Colonic mucosa (tissue), 4 donors: Measurements from ENCODE around the gene HSPB1. TPM values are rescaled to one million over a fixed set of nuclear protein-coding genes. Genes with fewer than 3 reads are reported as not detected.

Experiments used
- DNase-seq: peaks from one replicate; pipeline ENCODE4 v3.0.0-alpha.2; 2020
- H3K27ac ChIP-seq: fragments of 200-600 bp; one replicate; pipeline ENCODE4 v1.8.0; 2021
- H3K27me3 ChIP-seq: fragments of 200-600 bp; one replicate; pipeline ENCODE4 v1.8.0; 2021
- H3K36me3 ChIP-seq: fragments of 200-600 bp; one replicate; pipeline ENCODE4 v1.8.0; 2021
- H3K4me1 ChIP-seq: fragments of 200-600 bp; one replicate; pipeline ENCODE4 v1.8.0; 2021; ENCODE audit warnings: mild to moderate bottlenecking
- H3K4me3 ChIP-seq: fragments of 200-600 bp; one replicate; pipeline ENCODE4 v1.8.0; 2021
- H3K9ac ChIP-seq, 2 donors: one replicate each; pipeline ENCODE4 v1.7.0; 2013; ENCODE audit warnings: control low read depth in 2 of 2, low read depth in 2 of 2, low read length in 2 of 2
- H3K9me3 ChIP-seq: fragments of 200-600 bp; one replicate; pipeline ENCODE4 v1.8.0; 2021
- CTCF ChIP-seq: fragments of 200-600 bp; IDR thresholded peaks from one replicate; pipeline ENCODE4 v1.8.0; 2022; ENCODE audit warnings: antibody characterized with exemption, mild to moderate bottlenecking
- intact Hi-C: fragments of 100-400 bp; cut with DNase I; formaldehyde crosslinking; loops from one replicate; pipeline ENCODE4 v1.14.1; 2022
- total RNA-seq, 2 donors: library from RNA; stranded (reverse); fragmentation: NEBNext Ultra II Directional in 1 of 2; extraction: Animal tissue kit (Norgen Biotek cat#: 25700) in 1 of 2; gene quantifications; one replicate each; pipeline ENCODE4 v1.2.1, GENCODE V29; 2021
- donor health status: healthy.
- donor health status: DM: no; HTN: no; CAD: no.
- donor health status: DM: no; HTN: no; CAD: no.

The HSPB1 gene
- total RNA-seq, 2 donors from 2014 or later, result 539 to 844 TPM

- peak; percentile 97 for DNase-seq
- Histone ChIP-seq H3K9me3 (no peaks in the 10 kb centered on the region), H3K27me3 (no peaks in the 10 kb centered on the region), H3K4me1 (no peaks in the 10 kb centered on the region), H3K9ac (peak overlapping the region; percentile 86 to 88), H3K27ac (peak overlapping the region; percentile 99), H3K4me3 (peak overlapping the region; percentile 78), H3K36me3 (no peaks in the 10 kb centered on the region)
- intact Hi-C loops, result loop anchor here (2.0 kb wide), 1 partner anchor 41 kb away; the partner anchor contains the start of gene YWHAG
- no peak for TF ChIP-seq CTCF
Observed at GRCh38 chr7:76317782-76318487, 15.5 kb downstream of the HSPB1 start.

- Histone ChIP-seq H3K27ac (peak overlapping the region; percentile 99), H3K4me3 (peak overlapping the region; percentile 78), H3K9ac (peak overlapping the region; percentile 86 to 88), H3K9me3 (no peaks in the 10 kb centered on the region), H3K4me1 (no peaks in the 10 kb centered on the region), H3K27me3 (no peaks in the 10 kb centered on the region), H3K36me3 (no peaks in the 10 kb centered on the region)
- peak; percentile 26 for TF ChIP-seq CTCF
- intact Hi-C loops, result loop anchor here (2.0 kb wide), 1 partner anchor 40 kb away; the partner anchor contains the start of gene YWHAG
- DNase-seq, result peak; percentile 89
Observed at GRCh38 chr7:76318488-76319353, 16.2 kb downstream of the HSPB1 start.

GRCh38 chr7:76325092-76325491 is 22.6 kb downstream of the HSPB1 start:
- Histone ChIP-seq H3K36me3 (no peaks in the 10 kb centered on the region), H3K4me3 (no peak overlapping the region), H3K27ac (no peak overlapping the region), H3K9me3 (no peaks in the 10 kb centered on the region), H3K4me1 (no peaks in the 10 kb centered on the region), H3K9ac (no peak overlapping the region), H3K27me3 (no peaks in the 10 kb centered on the region)
- no peak for DNase-seq
- TF ChIP-seq CTCF, result no peak
- intact Hi-C loops, result no loop called here

GRCh38 chr7:76325811-76326210 is 23.3 kb downstream of the HSPB1 start:
- no peaks in the 10 kb centered on the region for H3K36me3 ChIP-seq
- H3K9ac ChIP-seq, result no peak overlapping the region
- no peaks in the 10 kb centered on the region for H3K27me3 ChIP-seq
- no peak overlapping the region for H3K4me3 ChIP-seq
- H3K9me3 ChIP-seq, result no peaks in the 10 kb centered on the region
- no peak for TF ChIP-seq CTCF
- DNase-seq, result no peak
- H3K4me1 ChIP-seq, result no peaks in the 10 kb centered on the region
- H3K27ac ChIP-seq, result no peak overlapping the region
- intact Hi-C loops, result no loop called here

GRCh38 chr7:76326646-76327233 is 24.3 kb downstream of the HSPB1 start:
- Histone ChIP-seq H3K36me3 (no peaks in the 10 kb centered on the region), H3K4me1 (no peaks in the 10 kb centered on the region), H3K4me3 (no peak overlapping the region), H3K9ac (no peak overlapping the region), H3K9me3 (no peaks in the 10 kb centered on the region), H3K27ac (no peak overlapping the region), H3K27me3 (no peaks in the 10 kb centered on the region)
- intact Hi-C loops, result no loop called here
- TF ChIP-seq CTCF, result no peak
- no peak for DNase-seq
